Activated T-cell treated with anti-CD3 and anti-CD28 coated beads, Interleukin-2, amount 50 U/mL, for 4 hours (primary cell): Measurements from ENCODE around the gene ZBTB16. TPM values are rescaled to one million over a fixed set of nuclear protein-coding genes. Genes with fewer than 3 reads are reported as not detected.

Experiments
- ATAC-seq, 2 donors: fragments of 200-7000 bp; cut with Tn5 transposase; one replicate each; pipeline ENCODE4 v1.10.0; 2021
- DNase-seq: peaks from one replicate; pipeline ENCODE4 v3.0.0-alpha.2; 2020
- H3K27me3 Mint-ChIP-seq: one replicate; pipeline ENCODE4 v1.8.0; 2021; ENCODE audit warnings: low read depth, mixed read lengths
- H3K36me3 Mint-ChIP-seq: one replicate; pipeline ENCODE4 v1.8.0; 2022; ENCODE audit warnings: mixed read lengths; ENCODE audit not compliant: insufficient read depth
- H3K4me1 Mint-ChIP-seq: one replicate; pipeline ENCODE4 v1.8.0; 2021; ENCODE audit warnings: low read depth, mixed read lengths
- H3K4me3 Mint-ChIP-seq: one replicate; pipeline ENCODE4 v1.8.0; 2021; ENCODE audit warnings: mild to moderate bottlenecking, moderate library complexity, mixed read lengths
- H3K9me3 Mint-ChIP-seq: one replicate; pipeline ENCODE4 v1.8.0; 2021; ENCODE audit warnings: mixed read lengths
- total RNA-seq, 3 donors: library from RNA; stranded (reverse); gene quantifications; one replicate each; pipeline ENCODE4 v1.2.1, GENCODE V29; 2021

The ZBTB16 gene
- total RNA-seq, 3 donors from 2014 or later, result 3.4 to 4.4 (median 4.1) TPM

- ATAC-seq, result peak; percentile 54 to 64
- Mint-ChIP-seq H3K9me3 (no peaks in the 10 kb centered on the region), H3K36me3 (no peaks in the 10 kb centered on the region), H3K27me3 (no peaks in the 10 kb centered on the region), H3K4me1 (peaks cover 80% of the 10 kb centered on the region), H3K4me3 (peak overlapping the region; percentile 17)
- no peak for DNase-seq
Observed at GRCh38 chr11:114172871-114173444, 113.4 kb downstream of the ZBTB16 start.

GRCh38 chr11:114173843-114174242 lies 114.3 kb downstream of the ZBTB16 start:
- no peak for DNase-seq
- Mint-ChIP-seq H3K36me3 (no peaks in the 10 kb centered on the region), H3K4me1 (peaks cover 78% of the 10 kb centered on the region), H3K9me3 (no peaks in the 10 kb centered on the region), H3K4me3 (no peak overlapping the region), H3K27me3 (no peaks in the 10 kb centered on the region)
- no peak for ATAC-seq

DNA sequence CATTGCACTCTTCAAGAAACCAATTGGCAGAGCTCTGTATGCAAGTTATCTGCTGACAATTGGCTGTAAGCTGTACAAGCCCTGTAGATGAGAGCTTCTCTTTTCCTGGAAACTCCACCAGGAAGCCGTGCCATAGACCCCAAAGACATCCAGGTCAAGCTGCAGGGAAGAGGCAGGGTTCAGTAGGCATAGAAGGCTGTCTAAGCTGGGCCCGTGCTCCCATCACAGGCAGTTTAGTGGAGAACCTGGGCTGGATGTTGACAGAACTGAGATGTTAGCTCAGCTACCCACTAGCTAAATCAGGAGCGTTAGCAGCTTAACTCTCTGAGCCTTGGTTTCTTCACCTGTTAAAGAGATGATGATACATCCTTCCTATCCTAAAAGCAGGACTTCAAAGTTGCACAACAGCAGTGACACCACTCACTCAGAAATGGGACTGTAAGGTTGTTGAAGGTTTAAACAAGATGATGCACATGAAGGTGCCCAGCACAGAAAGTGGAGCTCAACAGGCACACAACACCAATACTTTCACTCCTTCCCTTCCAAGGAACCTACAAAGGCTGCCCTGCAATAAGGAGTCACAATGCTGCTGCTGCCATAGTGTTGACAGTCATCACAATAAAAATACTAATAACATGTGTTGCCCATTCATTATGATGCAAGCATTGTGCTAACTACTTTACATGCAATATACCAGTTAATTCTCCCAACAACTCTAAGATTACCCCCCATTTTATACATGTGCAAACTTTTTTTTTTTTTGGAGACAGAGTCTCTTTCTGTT lies 115.4 kb downstream of the ZBTB16 start:
- DNase-seq (no peak), ATAC-seq (no peak)
- Mint-ChIP-seq H3K27me3 (no peaks in the 10 kb centered on the region), H3K4me1 (peaks cover 78% of the 10 kb centered on the region), H3K4me3 (no peak overlapping the region), H3K36me3 (no peaks in the 10 kb centered on the region), H3K9me3 (no peaks in the 10 kb centered on the region)

DNA sequence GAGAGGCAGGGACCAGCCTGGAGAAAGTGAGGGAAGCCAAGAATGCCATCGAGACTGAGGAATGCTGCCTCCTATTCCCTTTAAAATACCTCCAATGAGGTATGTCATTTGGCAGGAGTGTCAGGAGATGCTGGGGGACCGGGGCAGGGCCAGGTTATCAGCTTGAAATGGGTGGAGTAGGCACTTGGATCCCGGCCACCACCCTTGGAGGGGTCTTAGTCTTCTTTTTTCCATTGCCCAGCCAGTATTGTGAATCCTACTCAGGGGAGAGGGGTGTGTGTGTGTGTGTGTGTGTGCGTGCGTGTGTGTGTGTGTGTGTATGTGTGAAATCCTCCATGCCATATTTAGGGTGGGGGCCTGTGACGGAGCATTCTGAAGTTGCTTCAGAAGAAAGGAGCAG lies 116.2 kb downstream of the ZBTB16 start:
- no peaks in the 10 kb centered on the region for H3K27me3 Mint-ChIP-seq
- DNase-seq (no peak), ATAC-seq (no peak)
- no peaks in the 10 kb centered on the region for H3K9me3 Mint-ChIP-seq
- H3K4me3 Mint-ChIP-seq, result no peak overlapping the region
- H3K36me3 Mint-ChIP-seq, result no peaks in the 10 kb centered on the region
- H3K4me1 Mint-ChIP-seq, result peaks cover 78% of the 10 kb centered on the region

DNA sequence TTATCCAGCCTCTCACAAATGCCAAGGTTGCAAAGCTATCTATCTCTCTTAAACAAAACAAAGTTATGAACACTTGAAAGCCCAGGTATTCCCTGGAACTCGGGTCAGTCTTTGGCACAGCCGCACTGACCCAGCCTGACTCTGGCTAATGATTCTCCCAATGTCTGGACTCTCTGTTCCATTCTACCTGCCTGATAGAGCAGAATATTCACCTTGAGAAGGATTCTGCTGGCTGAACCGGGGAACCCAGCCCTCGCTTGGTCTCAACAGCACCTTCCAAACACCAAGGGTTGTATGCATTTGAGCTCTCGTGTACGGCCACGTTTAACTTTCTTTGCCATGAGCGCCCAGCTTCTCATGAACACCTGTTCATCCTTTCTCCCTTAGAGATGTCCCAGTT lies 116.8 kb downstream of the ZBTB16 start:
- H3K4me1 Mint-ChIP-seq, result peaks cover 79% of the 10 kb centered on the region
- ATAC-seq (no peak), DNase-seq (no peak)
- no peaks in the 10 kb centered on the region for H3K27me3 Mint-ChIP-seq
- no peak overlapping the region for H3K4me3 Mint-ChIP-seq
- no peaks in the 10 kb centered on the region for H3K9me3 Mint-ChIP-seq
- H3K36me3 Mint-ChIP-seq, result no peaks in the 10 kb centered on the region

DNA sequence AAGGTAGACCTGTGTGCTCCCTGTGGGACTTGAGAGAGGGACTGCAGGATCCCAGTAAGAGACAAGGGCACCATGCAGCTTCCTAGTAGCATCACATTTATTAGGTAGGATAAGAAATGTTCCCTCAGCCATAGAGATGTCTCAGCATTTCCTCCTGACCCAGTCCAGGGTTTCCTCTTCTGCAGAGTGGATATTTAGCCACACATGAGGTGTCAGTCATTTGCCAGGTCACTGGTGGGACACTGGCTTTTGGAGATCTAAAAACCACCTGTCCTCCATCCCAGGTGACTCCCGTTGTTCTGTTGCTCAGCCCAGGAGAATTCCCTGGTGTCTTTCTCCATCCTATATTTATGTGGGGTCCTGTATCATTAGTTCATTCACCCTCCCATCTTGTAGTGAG lies 119.1 kb downstream of the ZBTB16 start:
- ATAC-seq (no peak), DNase-seq (no peak)
- Mint-ChIP-seq H3K27me3 (no peaks in the 10 kb centered on the region), H3K4me1 (peaks cover 79% of the 10 kb centered on the region), H3K36me3 (no peaks in the 10 kb centered on the region), H3K4me3 (no peak overlapping the region), H3K9me3 (no peaks in the 10 kb centered on the region)

DNA sequence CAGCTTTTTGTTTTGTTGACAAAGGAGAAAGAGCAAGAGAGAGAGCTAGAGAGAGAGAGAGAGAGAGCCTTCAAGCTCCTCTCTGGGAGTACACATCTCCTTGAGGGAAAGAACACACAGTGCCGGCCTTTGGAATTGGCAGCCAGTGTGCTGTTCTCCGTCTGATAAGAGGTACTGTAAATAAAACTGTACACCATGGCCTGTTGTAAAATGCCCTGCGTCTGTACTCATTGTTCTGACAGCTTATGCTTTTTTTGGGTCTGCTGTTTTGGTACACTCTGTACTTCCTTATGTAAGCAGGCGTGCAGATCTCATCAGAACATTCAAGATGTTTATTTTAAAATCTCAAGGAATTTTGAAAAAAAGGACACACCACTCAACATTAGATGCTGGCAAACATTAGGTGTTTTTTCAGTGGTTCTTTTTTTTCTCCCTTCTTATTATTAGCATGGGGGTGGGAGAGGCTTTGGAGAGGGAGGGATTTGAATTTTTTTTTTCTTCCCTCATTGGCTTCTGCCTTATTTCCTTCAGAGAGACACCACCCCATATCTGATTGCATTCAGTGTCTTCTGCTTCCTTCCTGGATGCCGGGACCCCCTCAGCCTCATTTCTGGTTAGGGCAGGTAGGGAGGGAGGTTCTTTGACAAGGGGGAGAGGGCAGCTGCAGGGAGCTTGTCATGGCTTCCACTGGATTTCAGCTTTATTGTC lies 119.9 kb downstream of the ZBTB16 start:
- Mint-ChIP-seq H3K4me1 (peaks cover 78% of the 10 kb centered on the region), H3K4me3 (peak overlapping the region; percentile 11), H3K9me3 (no peaks in the 10 kb centered on the region), H3K27me3 (no peaks in the 10 kb centered on the region), H3K36me3 (no peaks in the 10 kb centered on the region)
- DNase-seq (no peak), ATAC-seq (no peak)

GRCh38 chr11:114180301-114181055 lies 121.0 kb downstream of the ZBTB16 start:
- no peak for ATAC-seq
- Mint-ChIP-seq H3K4me3 (no peak overlapping the region), H3K36me3 (no peaks in the 10 kb centered on the region), H3K4me1 (peaks cover 74% of the 10 kb centered on the region), H3K27me3 (no peaks in the 10 kb centered on the region), H3K9me3 (no peaks in the 10 kb centered on the region)
- DNase-seq, result no peak

DNA sequence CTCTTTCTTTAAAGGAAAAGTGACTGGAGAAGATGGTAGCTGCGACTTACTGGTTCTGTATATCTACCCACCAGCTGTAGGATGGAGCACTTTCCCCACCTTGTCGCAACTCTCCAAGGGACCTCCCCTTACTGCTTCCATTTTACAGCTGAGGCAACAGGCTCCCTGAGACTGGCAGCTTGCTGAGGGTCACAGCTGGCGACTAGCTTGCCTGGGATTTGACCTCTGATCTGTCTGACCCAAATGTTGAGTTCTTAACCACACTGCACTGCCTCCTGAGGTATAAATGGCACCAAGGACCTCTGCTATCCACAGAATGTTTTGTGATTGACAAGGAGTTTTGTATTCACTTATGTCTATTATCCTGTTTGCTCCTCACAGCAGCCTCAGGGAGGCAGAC lies 121.7 kb downstream of the ZBTB16 start:
- no peak overlapping the region for H3K4me3 Mint-ChIP-seq
- H3K4me1 Mint-ChIP-seq, result peaks cover 78% of the 10 kb centered on the region
- no peaks in the 10 kb centered on the region for H3K27me3 Mint-ChIP-seq
- no peaks in the 10 kb centered on the region for H3K9me3 Mint-ChIP-seq
- ATAC-seq (no peak), DNase-seq (no peak)
- H3K36me3 Mint-ChIP-seq, result no peaks in the 10 kb centered on the region

DNA sequence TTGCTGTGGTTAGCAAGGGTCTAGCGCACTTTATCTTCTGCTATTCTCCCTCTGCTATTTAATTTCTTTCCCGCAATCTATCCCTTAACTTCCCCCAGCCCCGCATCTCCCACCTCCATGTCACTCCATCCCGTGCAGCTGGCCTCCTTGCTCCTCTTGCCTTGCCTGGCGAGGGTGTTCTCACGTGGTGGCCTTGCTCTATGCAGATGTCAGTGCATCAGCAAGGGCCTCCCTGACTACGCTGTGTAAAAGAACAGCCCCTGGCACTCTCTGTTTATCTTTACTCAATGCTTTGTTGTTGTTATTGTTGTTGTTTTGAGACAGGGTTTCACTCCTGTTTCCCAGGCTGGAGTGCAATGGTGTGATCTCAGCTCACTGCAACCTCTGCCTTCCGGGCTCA lies 122.2 kb downstream of the ZBTB16 start:
- Mint-ChIP-seq H3K4me1 (peaks cover 81% of the 10 kb centered on the region), H3K4me3 (peak overlapping the region; percentile 19)

GRCh38 chr11:114182471-114183043 lies 123.0 kb downstream of the ZBTB16 start:
- Mint-ChIP-seq H3K4me3 (peak overlapping the region; percentile 25), H3K9me3 (no peaks in the 10 kb centered on the region), H3K27me3 (no peaks in the 10 kb centered on the region), H3K36me3 (no peaks in the 10 kb centered on the region), H3K4me1 (peaks cover 87% of the 10 kb centered on the region)
- ATAC-seq (no peak), DNase-seq (no peak)

More for the DNA sequence above, 122.2 kb downstream of the ZBTB16 start:
- Mint-ChIP-seq H3K27me3 (no peaks in the 10 kb centered on the region), H3K9me3 (no peaks in the 10 kb centered on the region), H3K36me3 (no peaks in the 10 kb centered on the region)
- ATAC-seq (no peak), DNase-seq (no peak)

DNA sequence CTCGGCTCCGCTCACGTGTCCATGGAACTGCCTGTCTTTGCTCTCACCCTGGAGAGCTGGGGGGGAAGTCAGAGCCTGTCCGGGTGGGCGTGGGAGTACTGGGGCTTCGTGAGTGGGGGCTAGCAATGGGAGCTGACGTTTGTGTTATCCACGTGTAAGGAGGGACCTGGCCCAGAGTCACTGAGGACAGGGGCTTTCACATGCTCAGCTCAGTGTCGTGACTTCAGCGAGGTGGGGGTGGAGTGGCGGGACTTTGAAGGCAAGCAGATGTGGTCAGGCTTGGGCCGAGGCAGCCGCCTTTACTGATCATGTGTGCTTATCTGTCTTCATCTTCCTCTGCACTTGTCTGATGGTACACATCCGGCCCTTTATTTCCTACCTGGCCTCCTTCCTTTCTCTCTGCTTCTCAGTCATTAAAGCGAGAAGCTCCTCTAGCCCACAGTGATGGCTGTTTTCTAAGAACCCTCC lies 123.6 kb downstream of the ZBTB16 start:
- ATAC-seq (peak; percentile 81 to 83), DNase-seq (peak; percentile 27)
- Mint-ChIP-seq H3K36me3 (no peaks in the 10 kb centered on the region), H3K27me3 (no peaks in the 10 kb centered on the region), H3K4me3 (peak overlapping the region; percentile 25), H3K9me3 (no peaks in the 10 kb centered on the region), H3K4me1 (peaks cover 86% of the 10 kb centered on the region)

DNA sequence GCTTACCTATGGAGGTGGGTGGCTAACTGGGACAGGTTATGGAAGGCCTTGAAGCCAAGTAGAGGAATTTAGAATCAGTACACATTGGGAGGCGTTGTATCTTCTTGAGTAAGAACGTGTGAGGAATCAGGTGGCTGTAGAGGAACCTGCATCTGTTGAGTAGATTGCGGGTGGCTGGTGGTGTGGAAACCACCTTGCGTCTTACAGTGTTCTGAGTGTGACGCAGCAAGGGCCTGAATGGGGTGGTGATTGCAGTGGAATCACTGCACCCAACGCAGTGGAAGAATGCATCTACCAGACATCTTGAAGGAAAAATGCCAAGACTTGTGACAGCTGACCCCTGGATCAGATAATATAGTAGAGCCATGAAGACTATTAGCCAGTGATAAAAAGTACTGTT lies 125.9 kb downstream of the ZBTB16 start:
- Mint-ChIP-seq H3K9me3 (peaks cover 6% of the 10 kb centered on the region), H3K4me1 (peaks cover 73% of the 10 kb centered on the region), H3K27me3 (no peaks in the 10 kb centered on the region), H3K4me3 (no peak overlapping the region), H3K36me3 (peaks cover 7% of the 10 kb centered on the region)
- no peak for ATAC-seq
- DNase-seq, result no peak

GRCh38 chr11:114187173-114187572 lies 127.7 kb downstream of the ZBTB16 start:
- peaks cover 10% of the 10 kb centered on the region for H3K36me3 Mint-ChIP-seq
- no peaks in the 10 kb centered on the region for H3K27me3 Mint-ChIP-seq
- peaks cover 58% of the 10 kb centered on the region for H3K4me1 Mint-ChIP-seq
- DNase-seq (no peak), ATAC-seq (no peak)
- H3K9me3 Mint-ChIP-seq, result peaks cover 14% of the 10 kb centered on the region
- H3K4me3 Mint-ChIP-seq, result no peak overlapping the region
